Measurements from ENCODE around the gene BEST1.

Gene BEST1

GRCh38 chr11:61922539-61922938 is 27.6 kb upstream of the BEST1 start:
- H3K4me3 ChIP-seq (ENCODE audit: low read depth, low read length): no peak overlapping the region
- no peak for TF ChIP-seq CTCF (IDR thresholded peaks at IDR 0.05; ENCODE audit: insufficient read depth, low read depth, low read length, missing control alignments)
- no peak for DNase-seq (ENCODE audit: low read depth)

GRCh38 chr11:61923166-61924063 is 26.7 kb upstream of the BEST1 start:
- no peak overlapping the region for H3K4me3 ChIP-seq (ENCODE audit: low read depth, low read length)
- TF ChIP-seq CTCF (IDR thresholded peaks at IDR 0.05; ENCODE audit: insufficient read depth, low read depth, low read length, missing control alignments): no peak
- DNase-seq (ENCODE audit: low read depth): no peak

GRCh38 chr11:61924064-61924455 is 26.1 kb upstream of the BEST1 start:
- DNase-seq (ENCODE audit: low read depth): no peak
- H3K4me3 ChIP-seq (ENCODE audit: low read depth, low read length): no peak overlapping the region
- no peak for TF ChIP-seq CTCF (IDR thresholded peaks at IDR 0.05; ENCODE audit: insufficient read depth, low read depth, low read length, missing control alignments)

- DNase-seq (ENCODE audit: low read depth): no peak
- H3K4me3 ChIP-seq (ENCODE audit: low read depth, low read length): no peak overlapping the region
- TF ChIP-seq CTCF (IDR thresholded peaks at IDR 0.05; ENCODE audit: insufficient read depth, low read depth, low read length, missing control alignments): no peak
Observed at GRCh38 chr11:61925736-61926135, 24.4 kb upstream of the BEST1 start.

GRCh38 chr11:61926235-61926634 is 23.9 kb upstream of the BEST1 start:
- no peak overlapping the region for H3K4me3 ChIP-seq (ENCODE audit: low read depth, low read length)
- no peak for DNase-seq (ENCODE audit: low read depth)
- TF ChIP-seq CTCF (IDR thresholded peaks at IDR 0.05; ENCODE audit: insufficient read depth, low read depth, low read length, missing control alignments): no peak

GRCh38 chr11:61927501-61927900 is 22.6 kb upstream of the BEST1 start:
- no peak for DNase-seq (ENCODE audit: low read depth)
- no peak for TF ChIP-seq CTCF (IDR thresholded peaks at IDR 0.05; ENCODE audit: insufficient read depth, low read depth, low read length, missing control alignments)
- H3K4me3 ChIP-seq (ENCODE audit: low read depth, low read length): no peak overlapping the region

GRCh38 chr11:61928606-61929005 is 21.5 kb upstream of the BEST1 start:
- DNase-seq (ENCODE audit: low read depth): no peak
- no peak for TF ChIP-seq CTCF (IDR thresholded peaks at IDR 0.05; ENCODE audit: insufficient read depth, low read depth, low read length, missing control alignments)
- H3K4me3 ChIP-seq (ENCODE audit: low read depth, low read length): no peak overlapping the region

Data from GM12865 (cell line).